HepG2 (cell line): ENCODE measurements around the gene SLC25A51. TPM values are rescaled to one million over a fixed set of nuclear protein-coding genes. Genes with fewer than 3 reads are reported as not detected.

Experiments
- ARNT2 ChIP-seq: sonication (generic); formaldehyde crosslinking; IDR thresholded peaks from 2 replicates; pipeline ENCODE4 v1.8.0; 2022; ENCODE audit warnings: mild to moderate bottlenecking, low read depth, missing genetic modification reagents, moderate library complexity
- BHLHE40 ChIP-seq: IDR thresholded peaks from 2 replicates; pipeline ENCODE4 v1.6.1; 2011; ENCODE audit warnings: low read length, improper control_type of control experiment
- ERF ChIP-seq: IDR thresholded peaks from 2 replicates; pipeline ENCODE4 v1.6.1; 2018; ENCODE audit warnings: missing biosample characterization, missing genetic modification reagents
- HNF4G ChIP-seq, 2 experiments: sonication (generic) in 1 of 2; formaldehyde crosslinking in 1 of 2; IDR thresholded peaks; 2 replicates each; pipeline versions ENCODE4 v1.4.0 to v1.6.1; 2011 to 2020; ENCODE audit warnings: borderline replicate concordance in 2 of 2, low read depth in 2 of 2, mild to moderate bottlenecking in 2 of 2, low read length in 1 of 2, missing genetic modification reagents in 1 of 2, moderate library complexity in 1 of 2
- HNRNPL ChIP-seq: fragments of 200-400 bp; formaldehyde crosslinking; IDR thresholded peaks from 2 replicates; pipeline ENCODE4 v1.6.1; 2017; ENCODE audit warnings: mild to moderate bottlenecking, low read depth, low read length
- IRF9 ChIP-seq: sonication (generic); formaldehyde crosslinking; IDR thresholded peaks from 2 replicates; pipeline ENCODE4 v1.8.0; 2022; ENCODE audit warnings: missing genetic modification reagents, mild to moderate bottlenecking, borderline replicate concordance
- JUN ChIP-seq: sonication (generic); formaldehyde crosslinking; IDR thresholded peaks from 2 replicates; pipeline ENCODE4 v1.4.0; 2020; ENCODE audit warnings: mild to moderate bottlenecking, missing genetic modification reagents
- NFATC3 ChIP-seq: sonication (generic); formaldehyde crosslinking; IDR thresholded peaks from 2 replicates; pipeline ENCODE4 v1.5.1; 2020; ENCODE audit warnings: mild to moderate bottlenecking, missing genetic modification reagents
- PPARG ChIP-seq: conservative IDR thresholded peaks from 2 replicates; pipeline ENCODE4 v1.6.1; 2016; ENCODE audit warnings: missing biosample characterization, missing genetic modification reagents
- RBAK ChIP-seq: sonication (generic); formaldehyde crosslinking; IDR thresholded peaks from 2 replicates; pipeline ENCODE4 v1.5.1; 2020; ENCODE audit warnings: mild to moderate bottlenecking, missing genetic modification reagents
- REST ChIP-seq, 2 experiments: IDR thresholded peaks; 2 replicates each; pipeline ENCODE4 v1.6.1; 2011 to 2012; ENCODE audit warnings: low read length in 2 of 2, borderline replicate concordance in 1 of 2, low read depth in 1 of 2, mild to moderate bottlenecking in 1 of 2, moderate library complexity in 1 of 2
- SNRNP70 ChIP-seq: fragments of 200-400 bp; formaldehyde crosslinking; IDR thresholded peaks from 2 replicates; pipeline ENCODE4 v1.6.1; 2017; ENCODE audit warnings: mild to moderate bottlenecking, low read depth, low read length, moderate library complexity
- TAF15 ChIP-seq: fragments of 200-400 bp; formaldehyde crosslinking; IDR thresholded peaks from one replicate; pipeline ENCODE4 v1.6.1; 2018; ENCODE audit warnings: mild to moderate bottlenecking, low read depth, low read length; ENCODE audit not compliant: poor library complexity, severe bottlenecking
- ZBTB8A ChIP-seq: sonication (generic); formaldehyde crosslinking; IDR thresholded peaks from 2 replicates; pipeline ENCODE4 v1.4.0; 2020; ENCODE audit warnings: mild to moderate bottlenecking, low read depth, missing genetic modification reagents, borderline replicate concordance
- ZMYM3 ChIP-seq: sonication (generic); formaldehyde crosslinking; IDR thresholded peaks from 2 replicates; pipeline ENCODE4 v1.5.1; 2020; ENCODE audit warnings: mild to moderate bottlenecking, missing genetic modification reagents
- ZNF138 ChIP-seq: sonication (generic); formaldehyde crosslinking; IDR thresholded peaks from 2 replicates; pipeline ENCODE4 v1.5.0; 2020; ENCODE audit warnings: mild to moderate bottlenecking, low read depth, missing genetic modification reagents
- ZNF337 ChIP-seq: sonication (generic); formaldehyde crosslinking; IDR thresholded peaks from 2 replicates; pipeline ENCODE4 v1.5.1; 2020; ENCODE audit warnings: missing genetic modification reagents, low read depth, mild to moderate bottlenecking, borderline replicate concordance
- ZNF382 ChIP-seq: sonication (generic); formaldehyde crosslinking; IDR thresholded peaks from 2 replicates; pipeline ENCODE4 v1.5.0; 2020; ENCODE audit warnings: missing genetic modification reagents, mild to moderate bottlenecking, borderline replicate concordance
- ZNF547 ChIP-seq: sonication (generic); formaldehyde crosslinking; IDR thresholded peaks from 2 replicates; pipeline ENCODE4 v1.5.1; 2020; ENCODE audit warnings: mild to moderate bottlenecking, missing genetic modification reagents
- ZNF7 ChIP-seq: IDR thresholded peaks from 2 replicates; pipeline ENCODE4 v1.6.1; 2016; ENCODE audit warnings: missing biosample characterization, missing genetic modification reagents
- polyA plus RNA-seq, 8 experiments: library from polyadenylated mRNA; depleted of rRNA in 3 of 8; stranded (reverse) in 7 of 8; unstranded in 1 of 8; fragments of >200 nt; fragmentation: Illumina TruSeq in 4 of 8; extraction: Trizol in 4 of 8; gene quantifications; 2 replicates each; pipeline versions ENCODE4 v1.2.1 to v1.2.3, GENCODE V29; 2011 to 2016; ENCODE audit warnings: low read depth in 4 of 8, missing spikeins in 1 of 8, mixed read lengths in 1 of 8; ENCODE audit not compliant: insufficient read depth in 1 of 8
- total RNA-seq, 5 experiments: library from RNA; depleted of rRNA; stranded (reverse); fragments of >200 nt; fragmentation: Illumina TruSeq; extraction: Trizol; gene quantifications; 2 replicates each; pipeline ENCODE4 v1.2.3, GENCODE V29; 2016; ENCODE audit warnings: low read depth in 1 of 5
- TF ChIP-seq, protein P1 (sequence below): sonication (generic); formaldehyde crosslinking; conservative IDR thresholded peaks from 2 replicates; pipeline ENCODE4 v1.4.0; 2020; ENCODE audit warnings: missing genetic modification reagents
- TF ChIP-seq, protein P2 (sequence below): sonication (generic); formaldehyde crosslinking; IDR thresholded peaks from 2 replicates; pipeline ENCODE4 v1.8.0; 2022; ENCODE audit warnings: mild to moderate bottlenecking, missing genetic modification reagents, moderate library complexity

The SLC25A51 gene
- total and polyA plus RNA-seq, 2 of the 13 experiments (the other 11 are each of a cell fraction or from before 2014, with no cell fraction given) = 14.6 to 37.7 TPM

DNA sequence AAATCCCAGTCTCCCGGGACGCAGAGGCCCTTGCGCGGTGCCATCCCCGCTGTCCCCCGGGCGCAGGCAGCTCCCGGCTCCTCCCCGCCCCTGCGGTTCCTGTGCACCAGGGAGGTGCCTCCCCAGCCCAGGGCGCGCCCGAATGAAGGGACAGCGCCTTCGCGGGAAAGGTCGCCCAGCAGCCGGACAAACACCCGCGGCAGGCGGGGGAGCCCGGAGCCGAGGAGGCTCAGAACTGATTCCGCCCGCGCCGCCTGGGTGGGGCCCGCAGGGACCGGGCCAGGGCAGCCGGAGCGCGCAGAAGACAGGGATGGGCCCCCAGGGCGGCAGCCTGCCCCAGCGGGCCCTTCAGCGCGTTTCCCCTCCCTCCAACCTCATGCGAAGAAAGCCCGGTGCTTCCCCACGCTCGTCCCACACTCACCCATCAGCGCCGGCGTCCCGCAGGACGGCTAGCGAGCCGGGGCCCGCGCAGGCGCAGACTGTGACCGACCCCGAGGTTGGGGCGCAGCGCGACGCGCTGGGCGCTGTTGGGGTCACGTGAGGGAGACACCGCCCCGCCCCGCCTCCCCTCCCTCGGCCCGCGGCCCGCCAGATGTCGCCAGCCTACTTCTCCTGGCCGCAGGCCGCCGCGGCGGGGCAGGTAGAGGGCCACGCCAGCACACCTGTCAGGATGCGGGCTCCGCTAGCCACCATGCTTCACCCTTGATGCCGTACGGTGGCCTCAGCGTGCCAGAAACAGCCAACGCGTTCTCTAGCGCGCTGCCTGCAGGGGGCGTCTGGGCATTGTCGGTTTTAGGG, at the start of gene SLC25A51 (continued):
- TF ChIP-seq ZBTB8A (CRISPR knock-in tag) (0 out of 2 replicates have a peak, but pooled peaks have one; percentile 69), ZNF547 (peak; percentile 81), JUN (CRISPR knock-in tag) (0 out of 2 replicates have a peak, but pooled peaks have one; percentile 22), RBAK (CRISPR knock-in tag) (no peak), TAF15 (peak; percentile 61), PPARG (peak; percentile 67), ZMYM3 (CRISPR knock-in tag) (peak; percentile 69; the same call in 1 of the 2 replicates), BHLHE40 (peak; percentile 94), REST (IDR thresholded peaks at IDR 0.05; ENCODE audit: borderline replicate concordance in 1 of 2, low read depth in 1 of 2, low read length in 2 of 2) (peak in 1 of 2 experiments; percentile 61; a peak in 2 of 4 replicates), SNRNP70 (no peak), ERF (CRISPR knock-in tag) (peak; percentile 94), ZNF7 (CRISPR knock-in tag) (peak; percentile 42; the same call in 1 of the 2 replicates), ZNF138 (no peak), ARNT2 (peak; percentile 94), ZNF337 (CRISPR knock-in tag) (peak; percentile 84; the same call in 1 of the 2 replicates), HNF4G (IDR thresholded peaks at IDR 0.05; ENCODE audit: borderline replicate concordance, low read depth, low read length) (no peak), HNF4G (CRISPR knock-in tag; IDR thresholded peaks at IDR 0.05; ENCODE audit: borderline replicate concordance, low read depth) (peak; percentile 75), NFATC3 (CRISPR knock-in tag) (0 out of 2 replicates have a peak, but pooled peaks have one; percentile 79), ZNF382 (CRISPR knock-in tag) (no peak), IRF9 (no peak), HNRNPL (no peak)
- TF ChIP-seq, protein P1, sequence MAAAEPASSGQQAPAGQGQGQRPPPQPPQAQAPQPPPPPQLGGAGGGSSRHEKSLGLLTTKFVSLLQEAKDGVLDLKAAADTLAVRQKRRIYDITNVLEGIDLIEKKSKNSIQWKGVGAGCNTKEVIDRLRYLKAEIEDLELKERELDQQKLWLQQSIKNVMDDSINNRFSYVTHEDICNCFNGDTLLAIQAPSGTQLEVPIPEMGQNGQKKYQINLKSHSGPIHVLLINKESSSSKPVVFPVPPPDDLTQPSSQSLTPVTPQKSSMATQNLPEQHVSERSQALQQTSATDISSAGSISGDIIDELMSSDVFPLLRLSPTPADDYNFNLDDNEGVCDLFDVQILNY = 0 out of 2 replicates have a peak, but pooled peaks have one; percentile 43
- TF ChIP-seq, protein P2, sequence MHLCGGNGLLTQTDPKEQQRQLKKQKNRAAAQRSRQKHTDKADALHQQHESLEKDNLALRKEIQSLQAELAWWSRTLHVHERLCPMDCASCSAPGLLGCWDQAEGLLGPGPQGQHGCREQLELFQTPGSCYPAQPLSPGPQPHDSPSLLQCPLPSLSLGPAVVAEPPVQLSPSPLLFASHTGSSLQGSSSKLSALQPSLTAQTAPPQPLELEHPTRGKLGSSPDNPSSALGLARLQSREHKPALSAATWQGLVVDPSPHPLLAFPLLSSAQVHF = no peak
